OCI-LY7 (cell line): ENCODE data around the gene SMIM44. TPM values are rescaled to one million over a fixed set of nuclear protein-coding genes. Genes with fewer than 3 reads are reported as not detected.

Experiments
- BruUV-seq: library from RNA; stranded (reverse); fragments of 400-500 nt; replicated peaks from 2 replicates; lab custom pipeline; 2021; lab: Mats Ljungman, UMichigan
- CTCF ChIA-PET: fragments of 300-600 bp; sonication (Branson Sonifier 250); formaldehyde crosslinking; loops from one replicate; lab custom pipeline; 2022; ENCODE audit warnings: antibody characterized with exemption; ENCODE audit not compliant: unreplicated experiment; lab: Charles Lee
- POLR2A ChIA-PET: fragments of 300-600 bp; sonication (Branson Sonifier 250); formaldehyde crosslinking; loops from one replicate; lab custom pipeline; 2022; ENCODE audit warnings: antibody characterized with exemption; lab: Charles Lee
- DNase-seq: peaks from one replicate; pipeline ENCODE4 v3.0.0-alpha.2; 2015; ENCODE audit warnings: low spot score
- H2AFZ ChIP-seq: fragments of 200-600 bp; sonication (generic), shearing (Covaris generic); 2 replicates; pipeline ENCODE4 v1.6.1; 2014; ENCODE audit warnings: mild to moderate bottlenecking, antibody characterized with exemption, low read length, moderate library complexity
- H3K27ac ChIP-seq: fragments of 200-600 bp; sonication (generic); 2 replicates; pipeline ENCODE4 v1.5.1; 2014; ENCODE audit warnings: mixed run types, low read depth, mild to moderate bottlenecking, moderate library complexity, low read length, inconsistent platforms; ENCODE audit not compliant: poor library complexity, severe bottlenecking
- H3K36me3 ChIP-seq: fragments of 200-600 bp; sonication (generic); 2 replicates; pipeline ENCODE4 v1.6.1; 2014; ENCODE audit warnings: mild to moderate bottlenecking, antibody characterized with exemption, low read length, moderate library complexity, mixed read lengths; ENCODE audit not compliant: insufficient read depth
- H3K4me1 ChIP-seq: fragments of 200-600 bp; sonication (generic); 2 replicates; pipeline ENCODE4 v1.5.1; 2014; ENCODE audit warnings: mild to moderate bottlenecking, low read length; ENCODE audit not compliant: insufficient read depth, poor library complexity, severe bottlenecking
- H3K4me2 ChIP-seq: fragments of 200-600 bp; sonication (generic); 2 replicates; pipeline ENCODE4 v1.6.1; 2014; ENCODE audit warnings: mild to moderate bottlenecking, low read length
- H3K4me3 ChIP-seq: fragments of 200-600 bp; sonication (generic); 2 replicates; pipeline ENCODE4 v1.5.1; 2014; ENCODE audit warnings: mild to moderate bottlenecking, low read depth, low read length; ENCODE audit not compliant: poor library complexity, severe bottlenecking
- H3K79me2 ChIP-seq: fragments of 200-600 bp; sonication (generic); 2 replicates; pipeline ENCODE4 v1.6.1; 2016; ENCODE audit warnings: low read depth, mild to moderate bottlenecking, low read length, moderate library complexity, mixed read lengths; ENCODE audit not compliant: insufficient read depth
- H3K9me2 ChIP-seq: fragments of 200-600 bp; sonication (generic); 2 replicates; pipeline ENCODE4 v1.6.1; 2016; ENCODE audit warnings: mild to moderate bottlenecking, low read length, mixed read lengths; ENCODE audit not compliant: insufficient read depth
- H3K9me3 ChIP-seq: fragments of 200-600 bp; sonication (generic); 2 replicates; pipeline ENCODE4 v1.6.1; 2014; ENCODE audit warnings: mild to moderate bottlenecking, mixed run types, low read length, mixed read lengths
- H4K20me1 ChIP-seq: fragments of 200-600 bp; sonication (generic); 2 replicates; pipeline ENCODE4 v1.6.1; 2014; ENCODE audit warnings: mild to moderate bottlenecking, antibody characterized with exemption, low read length, moderate library complexity, mixed read lengths; ENCODE audit not compliant: insufficient read depth
- EZH2phosphoT487 ChIP-seq: fragments of 200-600 bp; sonication (generic); IDR thresholded peaks from 2 replicates; pipeline ENCODE4 v1.6.1; 2018; ENCODE audit warnings: low read depth, borderline replicate concordance, mild to moderate bottlenecking, mixed run types, antibody characterized with exemption, low read length, moderate library complexity, mixed read lengths
- intact Hi-C: fragments of 100-400 bp; cut with micrococcal nuclease; formaldehyde crosslinking; loops from one replicate; pipeline ENCODE4 v1.10.0; 2022; ENCODE audit not compliant: unreplicated experiment
- total RNA-seq, 2 experiments: library from RNA; depleted of rRNA in 1 of 2; stranded (reverse); fragments of >200 nt in 1 of 2; shearing (Covaris generic) in 1 of 2; gene quantifications; 2 replicates each; pipeline ENCODE4 v1.2.3, GENCODE V29; 2014 to 2022
- TF ChIP-seq, protein P1 (sequence below): fragments of 200-600 bp; sonication (generic); conservative IDR thresholded peaks from 2 replicates; pipeline ENCODE4 v1.5.1; 2014; ENCODE audit warnings: mild to moderate bottlenecking, antibody characterized with exemption, low read length, moderate library complexity, mixed read lengths

The SMIM44 gene
- total RNA-seq, 2 experiments from 2014 or later: not detected

DNA sequence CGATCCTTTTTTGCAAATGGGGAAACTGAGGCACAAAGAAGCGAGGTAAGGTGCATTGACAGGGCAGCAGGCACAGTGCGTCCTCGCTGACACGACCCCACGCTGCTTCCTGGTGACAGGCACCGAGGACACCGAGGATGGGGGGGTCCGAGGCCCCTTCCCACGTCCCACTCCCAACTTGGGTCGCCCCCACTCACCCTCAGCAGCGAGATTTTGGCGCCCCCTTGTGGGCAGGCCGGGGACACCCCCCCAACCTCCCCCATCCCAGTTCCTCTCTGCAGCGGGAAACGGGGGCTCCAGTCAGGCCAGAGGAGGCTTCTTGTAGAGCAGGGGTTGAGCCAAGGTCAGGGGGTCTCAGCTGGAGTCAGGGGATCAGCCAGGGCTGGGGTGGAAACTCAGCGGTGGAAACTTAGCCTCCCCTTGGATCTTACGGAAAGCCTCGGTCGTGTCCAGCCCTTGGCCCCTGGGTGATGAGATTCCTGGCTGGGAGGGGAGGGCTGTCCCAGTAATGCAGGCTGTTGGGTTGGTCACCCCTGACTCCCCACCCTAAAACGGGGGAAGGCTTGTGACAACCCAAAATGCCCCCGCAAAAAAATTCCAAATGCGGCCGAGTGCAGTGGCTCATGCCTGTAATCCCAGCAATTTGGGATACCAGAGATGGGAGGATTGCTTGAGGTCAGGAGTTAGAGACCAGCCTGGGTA is 11.1 kb downstream of the SMIM44 start:
- H3K36me3 ChIP-seq: no peaks in the 10 kb centered on the region
- no peaks in the 10 kb centered on the region for H3K79me2 ChIP-seq
- no peak overlapping the region for H3K4me3 ChIP-seq
- no peaks in the 10 kb centered on the region for H3K9me3 ChIP-seq
- CTCF ChIA-PET: no interaction called here
- no peaks in the 10 kb centered on the region for H3K4me1 ChIP-seq
- H3K27ac ChIP-seq: no peak overlapping the region
- H3K4me2 ChIP-seq: no peak overlapping the region
- peak; percentile 39 for DNase-seq
- TF ChIP-seq, protein P1, sequence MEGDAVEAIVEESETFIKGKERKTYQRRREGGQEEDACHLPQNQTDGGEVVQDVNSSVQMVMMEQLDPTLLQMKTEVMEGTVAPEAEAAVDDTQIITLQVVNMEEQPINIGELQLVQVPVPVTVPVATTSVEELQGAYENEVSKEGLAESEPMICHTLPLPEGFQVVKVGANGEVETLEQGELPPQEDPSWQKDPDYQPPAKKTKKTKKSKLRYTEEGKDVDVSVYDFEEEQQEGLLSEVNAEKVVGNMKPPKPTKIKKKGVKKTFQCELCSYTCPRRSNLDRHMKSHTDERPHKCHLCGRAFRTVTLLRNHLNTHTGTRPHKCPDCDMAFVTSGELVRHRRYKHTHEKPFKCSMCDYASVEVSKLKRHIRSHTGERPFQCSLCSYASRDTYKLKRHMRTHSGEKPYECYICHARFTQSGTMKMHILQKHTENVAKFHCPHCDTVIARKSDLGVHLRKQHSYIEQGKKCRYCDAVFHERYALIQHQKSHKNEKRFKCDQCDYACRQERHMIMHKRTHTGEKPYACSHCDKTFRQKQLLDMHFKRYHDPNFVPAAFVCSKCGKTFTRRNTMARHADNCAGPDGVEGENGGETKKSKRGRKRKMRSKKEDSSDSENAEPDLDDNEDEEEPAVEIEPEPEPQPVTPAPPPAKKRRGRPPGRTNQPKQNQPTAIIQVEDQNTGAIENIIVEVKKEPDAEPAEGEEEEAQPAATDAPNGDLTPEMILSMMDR: peak; percentile 89
- no peak for TF ChIP-seq EZH2phosphoT487
- no TSS peak for BruUV-seq
- intact Hi-C loops: loop anchor here (2.0 kb wide), 1 partner anchor 145 kb away; no protein-coding TSS in a partner anchor
- POLR2A ChIA-PET: no interaction called here
- no peaks in the 10 kb centered on the region for H3K9me2 ChIP-seq
- H4K20me1 ChIP-seq: no peaks in the 10 kb centered on the region
- no peak overlapping the region for H2AFZ ChIP-seq

DNA sequence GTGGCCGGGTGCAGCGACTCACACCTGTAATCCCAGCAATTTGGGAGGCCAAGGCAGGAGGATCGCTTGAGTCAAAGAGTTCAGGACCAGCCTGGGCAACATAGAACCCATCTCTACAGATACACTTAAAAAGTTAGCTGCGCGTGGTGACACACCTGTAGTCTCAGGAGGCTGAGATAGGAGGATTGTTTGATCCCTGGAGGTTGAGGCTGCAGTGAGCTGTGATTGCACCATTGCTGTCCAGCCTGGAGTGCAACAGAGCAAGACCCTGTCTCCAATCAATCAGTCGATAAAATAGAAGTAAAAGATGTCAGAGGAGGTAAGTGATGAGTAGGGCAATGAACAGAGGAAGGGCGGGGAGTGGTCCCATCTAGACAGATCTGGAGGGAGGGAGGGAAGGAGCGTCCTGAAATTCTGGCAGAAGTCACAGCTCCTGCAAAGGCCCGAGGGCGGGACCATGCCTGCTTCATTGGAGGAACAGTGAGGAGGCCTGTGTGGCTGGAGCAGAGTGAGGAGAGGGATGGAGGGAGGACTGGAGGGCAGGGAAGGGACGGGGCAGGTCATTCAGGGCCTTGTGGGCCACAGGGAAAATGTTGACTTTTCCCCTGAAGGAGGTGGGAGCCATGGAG is 12.6 kb downstream of the SMIM44 start:
- no peaks in the 10 kb centered on the region for H3K9me2 ChIP-seq
- H3K4me2 ChIP-seq: no peak overlapping the region
- intact Hi-C loops: no loop called here
- no peaks in the 10 kb centered on the region for H3K4me1 ChIP-seq
- no TSS peak for BruUV-seq
- no peak overlapping the region for H2AFZ ChIP-seq
- TF ChIP-seq, protein P1: no peak
- no peak for TF ChIP-seq EZH2phosphoT487
- CTCF ChIA-PET: interaction anchor here (0.9 kb wide), 1 partner anchor 8 kb away, joined by 3 read pairs; no protein-coding TSS in a partner anchor
- POLR2A ChIA-PET: no interaction called here
- no peak overlapping the region for H3K4me3 ChIP-seq
- no peaks in the 10 kb centered on the region for H3K9me3 ChIP-seq
- H4K20me1 ChIP-seq: no peaks in the 10 kb centered on the region
- no peaks in the 10 kb centered on the region for H3K79me2 ChIP-seq
- no peaks in the 10 kb centered on the region for H3K36me3 ChIP-seq
- H3K27ac ChIP-seq: no peak overlapping the region
- no peak for DNase-seq
